HG03103 (cell line): ENCODE measurements around the gene GATB.
A peak's percentile ranks its signal among the peaks of the same experiment; 100 is the strongest.

Experiments used
- ATAC-seq: cut with Tn5 transposase; IDR thresholded peaks from one replicate; pipeline ENCODE4 v1.9.1; 2021; ENCODE audit warnings: low read depth; ENCODE audit not compliant: unreplicated experiment

The GATB gene

DNA sequence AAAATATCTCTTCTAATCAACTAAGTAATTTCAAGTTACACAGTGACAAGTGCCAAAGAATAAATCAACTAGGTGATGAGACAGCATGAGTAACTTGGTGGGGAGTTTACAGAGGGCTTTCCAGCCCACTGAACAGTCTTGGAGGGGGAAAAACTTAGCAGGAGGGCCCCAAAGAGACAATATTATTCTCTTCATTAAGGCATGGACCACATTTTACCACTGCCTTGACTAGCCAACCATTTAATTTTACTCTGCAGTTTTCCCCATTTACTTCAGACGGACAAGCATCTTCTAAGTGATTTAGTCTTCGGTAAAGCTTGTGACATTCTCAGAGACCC, 25.3 kb upstream of the GATB start:
- ATAC-seq: no peak

GRCh38 chr4:151785484-151786157, 24.8 kb upstream of the GATB start:
- no peak for ATAC-seq

GRCh38 chr4:151784706-151785105, 23.9 kb upstream of the GATB start:
- ATAC-seq: no peak

DNA sequence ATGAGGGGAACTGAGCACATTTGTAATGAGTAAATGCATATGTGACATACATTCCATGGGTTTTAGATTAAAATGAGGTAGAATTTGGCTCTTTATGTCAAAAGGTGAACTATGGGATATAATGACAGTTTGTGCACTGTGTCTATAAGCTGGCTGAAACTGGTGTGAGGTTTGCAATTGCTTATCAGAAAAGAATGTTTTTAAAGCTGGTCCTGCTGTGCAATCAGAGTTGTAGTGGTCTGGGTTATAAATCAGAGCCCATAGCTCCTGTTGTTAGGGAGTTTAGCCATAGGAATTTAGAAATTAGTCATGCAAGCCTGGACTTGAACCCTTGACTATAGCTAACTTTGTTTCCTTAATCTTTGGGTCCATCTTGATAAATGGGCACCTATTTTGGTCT, 23.1 kb upstream of the GATB start:
- no peak for ATAC-seq

GRCh38 chr4:151782296-151782695, 21.5 kb upstream of the GATB start:
- no peak for ATAC-seq

- ATAC-seq: no peak
Measured at GRCh38 chr4:151781026-151781425, 20.2 kb upstream of the GATB start.

- ATAC-seq: no peak
Measured at GRCh38 chr4:151777471-151777870, 16.7 kb upstream of the GATB start.

DNA sequence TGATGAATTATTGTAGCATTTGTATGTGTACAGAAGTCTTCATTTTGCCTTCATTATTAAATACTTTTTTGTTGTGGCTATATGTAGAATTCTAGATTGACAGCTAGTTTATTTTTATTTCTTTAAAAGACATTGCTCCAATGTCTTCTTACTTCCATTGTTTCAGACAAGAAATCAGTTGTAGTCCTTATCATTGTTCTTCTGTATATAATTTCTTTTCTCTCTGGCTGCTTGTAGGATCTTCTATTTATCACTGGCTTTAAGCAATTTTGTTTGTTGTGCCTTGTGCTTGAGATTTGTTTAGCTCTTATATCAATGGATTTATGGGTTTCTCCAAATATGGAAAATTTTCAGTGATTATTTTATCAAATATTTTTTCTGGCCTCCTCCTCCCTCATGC, 13.5 kb upstream of the GATB start:
- no peak for ATAC-seq

DNA sequence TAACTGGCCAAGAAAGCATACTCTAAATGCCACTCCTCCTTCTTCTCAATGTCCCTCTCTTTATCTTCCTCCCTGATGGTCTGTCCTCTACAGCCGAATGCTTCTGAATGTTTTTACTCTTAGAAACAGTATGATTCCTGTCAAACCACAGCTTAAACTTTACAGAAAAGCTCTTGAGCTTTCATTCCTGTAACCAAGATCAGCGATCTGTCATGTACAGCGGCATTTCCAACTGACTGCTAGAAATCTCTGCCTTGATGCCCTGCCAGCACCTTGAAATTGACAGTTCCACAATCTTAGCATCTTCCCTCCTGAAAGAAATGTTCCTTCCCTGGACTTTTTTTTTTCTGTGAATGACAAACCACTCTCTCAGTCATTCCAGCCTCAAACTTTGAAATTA, 11.5 kb upstream of the GATB start:
- ATAC-seq: no peak

- ATAC-seq: no peak
Measured at GRCh38 chr4:151771664-151772063, 10.9 kb upstream of the GATB start.

DNA sequence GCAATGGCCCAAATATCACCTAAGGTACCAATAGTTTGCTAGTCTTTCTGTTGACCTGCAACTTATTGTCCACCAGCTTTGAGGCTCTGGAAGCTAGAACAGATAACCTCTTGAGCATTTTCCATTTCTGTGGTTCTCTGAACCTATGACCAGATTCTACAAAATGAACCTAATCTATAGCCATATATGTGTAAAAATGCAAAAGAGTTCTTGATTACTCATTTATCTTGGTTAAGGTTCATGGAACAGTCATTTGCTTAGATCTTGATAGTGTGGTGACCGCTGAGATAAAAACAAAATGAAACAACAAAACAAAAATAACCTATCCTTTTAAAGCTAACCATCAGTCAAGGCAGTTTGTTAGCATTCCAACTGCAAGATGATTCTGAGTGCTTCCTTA, 9.3 kb upstream of the GATB start:
- ATAC-seq: no peak

DNA sequence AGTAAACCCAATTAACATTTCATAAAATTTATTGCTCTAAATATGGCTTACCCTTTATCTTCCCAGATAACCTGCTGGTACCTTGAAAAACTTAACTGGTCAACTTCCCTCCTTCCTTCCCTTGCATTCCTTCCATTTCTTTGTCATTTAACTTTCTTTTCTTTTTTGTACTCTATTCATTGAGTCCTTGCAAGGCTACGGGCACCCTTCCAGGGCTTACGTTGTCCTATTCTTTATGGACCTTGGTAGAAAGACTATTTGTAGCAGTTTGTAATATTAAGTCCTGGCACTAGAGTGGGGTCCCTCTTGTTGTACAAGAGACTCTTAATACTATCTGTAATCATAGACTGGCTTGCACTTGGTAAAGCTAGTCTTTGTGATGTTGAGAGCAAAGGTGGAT, 8.0 kb upstream of the GATB start:
- no peak for ATAC-seq

DNA sequence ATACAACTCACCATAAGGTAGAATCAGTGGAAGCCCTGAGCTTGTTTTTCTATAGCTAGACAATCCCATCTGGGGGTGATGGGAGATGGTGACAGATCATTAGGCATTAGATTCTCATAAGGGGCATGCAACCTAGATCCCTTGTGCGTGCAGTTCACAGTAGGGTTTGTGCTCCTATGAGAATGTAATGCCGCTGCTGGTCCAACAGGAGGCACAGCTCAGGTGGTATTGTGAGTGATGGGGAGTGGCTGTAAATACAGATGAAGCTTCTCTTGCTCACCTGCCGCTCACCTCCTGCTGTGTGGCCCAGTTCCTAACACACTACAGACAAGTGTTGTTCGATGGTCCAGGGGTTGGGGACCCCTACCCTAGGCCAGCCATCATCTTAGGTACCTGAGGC, 5.9 kb upstream of the GATB start:
- no peak for ATAC-seq

GRCh38 chr4:151760002-151760401, 805 bp downstream of the GATB start:
- no peak for ATAC-seq

GRCh38 chr4:151753056-151753455, 7.8 kb downstream of the GATB start:
- ATAC-seq: no peak

DNA sequence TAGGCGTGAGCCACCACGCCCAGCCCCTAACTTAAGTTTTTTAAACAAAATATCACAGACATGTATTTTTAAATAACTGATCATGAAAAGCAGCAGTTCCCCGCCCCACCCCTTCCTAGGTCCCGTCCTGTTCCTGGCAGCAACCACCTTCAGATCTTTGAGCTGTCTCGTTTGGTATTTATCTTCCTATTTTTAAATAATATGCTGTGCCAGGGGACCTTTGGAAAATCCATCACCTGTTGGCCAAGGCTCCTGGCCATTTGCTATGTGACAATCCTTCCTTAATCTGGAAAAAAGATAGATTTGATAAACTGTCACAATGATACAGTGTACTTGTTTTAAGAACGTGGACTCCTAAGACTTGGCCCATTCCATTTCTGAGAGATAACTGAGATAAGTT, 10.7 kb downstream of the GATB start:
- ATAC-seq: no peak

DNA sequence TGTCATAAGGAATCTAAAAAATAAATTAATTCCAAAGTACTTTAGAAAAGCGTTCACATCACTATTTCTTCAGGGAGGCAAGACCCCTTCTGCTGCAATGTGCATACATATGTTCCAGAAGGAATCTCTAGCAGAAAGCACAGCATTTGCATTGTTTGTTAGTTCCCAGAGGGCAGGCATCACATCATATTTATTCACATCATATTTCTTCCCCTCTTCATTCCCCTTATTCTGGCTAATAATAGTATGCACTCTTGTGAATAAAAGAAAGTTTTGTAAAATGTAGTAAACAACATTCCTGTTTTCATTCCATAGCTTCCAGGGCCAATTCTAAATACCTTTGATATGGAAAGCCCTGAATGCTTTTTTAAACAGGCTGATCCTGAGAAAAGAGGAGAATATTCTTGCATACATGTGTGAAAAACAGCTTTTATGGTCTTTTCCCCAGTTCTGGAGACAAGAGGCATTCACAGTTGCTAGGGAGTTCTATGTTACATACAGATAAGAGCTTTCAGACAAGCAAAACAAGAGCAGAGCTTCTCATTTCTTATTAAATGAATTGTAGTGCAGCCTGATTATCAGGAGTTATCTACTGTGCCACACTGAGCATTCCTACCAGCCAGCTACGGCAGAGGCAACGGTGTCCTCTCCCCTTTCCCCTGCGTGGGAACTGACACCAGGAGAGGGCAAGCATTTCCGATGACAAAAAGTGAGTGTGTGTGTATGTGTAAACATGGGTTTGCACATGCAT, 15.2 kb downstream of the GATB start:
- ATAC-seq: no peak

DNA sequence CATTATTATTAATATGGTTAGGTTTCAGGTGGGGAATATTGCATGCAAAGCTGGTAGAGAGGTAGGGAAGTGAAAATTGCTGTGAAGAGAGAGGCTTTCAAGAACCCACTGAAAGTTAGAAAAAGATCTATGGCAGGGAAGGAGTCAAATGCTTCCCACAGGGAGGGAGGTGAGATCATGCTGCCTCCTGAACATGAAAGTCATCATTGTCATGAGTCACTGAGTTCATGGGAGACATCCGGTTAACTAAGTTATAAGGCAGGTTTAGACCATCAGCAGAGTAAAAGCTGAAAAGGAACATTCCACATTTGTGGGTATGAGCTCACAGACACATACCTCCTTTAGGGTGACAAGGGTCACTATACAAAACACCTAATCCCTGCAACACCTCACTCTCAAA, 16.2 kb downstream of the GATB start:
- ATAC-seq: no peak

- ATAC-seq: no peak
Measured at GRCh38 chr4:151743894-151744293, 16.9 kb downstream of the GATB start.

DNA sequence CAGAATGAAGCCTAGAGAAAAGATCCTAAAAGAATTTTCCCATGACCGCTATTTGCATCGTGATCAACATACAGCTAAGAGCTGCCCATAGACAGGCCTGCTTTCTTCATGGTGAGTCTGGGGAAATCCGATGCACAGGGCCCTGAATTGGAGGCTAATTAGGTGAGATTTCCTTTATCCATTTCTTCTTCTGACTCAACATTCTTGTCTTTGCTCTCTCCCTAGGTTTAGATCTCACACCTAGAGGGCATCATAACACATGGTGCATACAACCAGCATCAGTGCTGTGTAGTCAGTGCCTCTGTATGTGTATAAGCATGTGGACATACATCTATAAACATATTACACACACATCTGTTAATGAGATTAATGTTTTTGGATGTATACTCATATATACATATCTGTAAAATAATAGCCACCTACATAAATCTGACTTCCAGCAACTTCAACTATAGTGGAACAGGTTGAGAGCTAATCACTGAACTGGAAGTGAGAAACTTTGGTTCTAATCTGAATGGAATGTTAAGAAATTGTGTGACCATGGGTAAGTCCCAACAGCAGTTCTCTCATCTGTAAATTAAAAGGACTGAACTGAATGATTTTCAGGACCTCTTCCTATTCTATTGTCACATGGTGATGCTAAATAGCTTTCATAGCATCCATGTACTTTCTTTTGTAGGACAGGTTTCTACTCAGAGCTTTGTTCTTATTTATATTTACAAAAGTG, 17.5 kb downstream of the GATB start:
- peak; percentile 38 for ATAC-seq

DNA sequence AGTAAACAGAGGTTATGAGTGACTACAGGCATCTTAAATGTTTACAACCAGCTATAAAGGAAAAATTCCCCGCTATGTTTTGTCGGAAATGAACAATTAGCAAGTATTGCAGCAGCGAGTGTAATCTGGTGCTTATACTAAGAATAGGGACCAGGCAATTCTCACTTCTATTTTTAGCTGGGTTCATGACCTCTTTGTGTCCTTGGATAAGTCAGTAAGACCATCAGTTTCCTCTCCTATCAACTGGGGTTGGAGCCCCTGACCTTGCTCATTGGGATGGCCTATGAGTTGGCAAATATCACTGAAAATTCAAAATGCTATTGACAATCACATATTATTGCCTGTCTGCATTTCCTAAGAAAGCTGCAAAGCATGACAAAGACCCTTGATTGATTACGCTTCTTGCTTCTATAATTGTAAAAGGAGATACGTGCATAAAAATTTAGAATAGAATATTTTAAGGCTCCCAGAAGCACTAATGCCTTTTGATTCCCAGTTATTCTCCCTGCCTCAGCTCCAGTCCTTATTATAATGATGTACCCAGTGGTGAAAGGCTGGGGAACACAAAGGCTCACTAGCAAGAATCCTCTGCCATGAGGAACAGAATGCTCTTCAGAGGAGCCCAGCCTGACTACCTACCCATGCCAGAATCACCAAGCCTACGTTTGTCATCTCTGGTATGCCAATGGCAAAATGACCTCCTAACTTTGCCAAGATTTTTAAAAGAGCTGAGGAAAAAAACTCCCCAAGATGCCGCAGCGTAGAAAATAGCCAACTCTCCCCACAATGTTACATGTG, 21.9 kb downstream of the GATB start:
- ATAC-seq: no peak
